Dermis microvascular lymphatic vessel endothelial cell (primary cell): ENCODE results near the gene CHST15. TPM values are rescaled to one million over a fixed set of nuclear protein-coding genes. Genes with fewer than 3 reads are reported as not detected.
"Not testable (repeated sequence)": the region's sequence is repeated elsewhere in the genome, so short reads cannot be mapped to it uniquely, and the experiment has no call there.

Source experiments
- DNase-seq, 2 donors: peaks; one replicate each; pipeline versions ENCODE4 v3.0.0 to v3.0.0-alpha.2; 2010; ENCODE audit warnings: low read depth in 2 of 2
- total RNA-seq: library from RNA; depleted of rRNA; stranded (reverse); fragments of >200 nt; gene quantifications from 2 replicates; pipeline ENCODE4 v1.2.1, GENCODE V29; 2014

Gene CHST15
- total RNA-seq, 1 donor from 2014 or later, result 72.9 TPM

- DNase-seq, result no peak
These were observed 5.2 kb upstream of the CHST15 start for GRCh38 chr10:124098575-124098974.

GRCh38 chr10:124097883-124098282 is 4.5 kb upstream of the CHST15 start:
- no peak for DNase-seq

DNA sequence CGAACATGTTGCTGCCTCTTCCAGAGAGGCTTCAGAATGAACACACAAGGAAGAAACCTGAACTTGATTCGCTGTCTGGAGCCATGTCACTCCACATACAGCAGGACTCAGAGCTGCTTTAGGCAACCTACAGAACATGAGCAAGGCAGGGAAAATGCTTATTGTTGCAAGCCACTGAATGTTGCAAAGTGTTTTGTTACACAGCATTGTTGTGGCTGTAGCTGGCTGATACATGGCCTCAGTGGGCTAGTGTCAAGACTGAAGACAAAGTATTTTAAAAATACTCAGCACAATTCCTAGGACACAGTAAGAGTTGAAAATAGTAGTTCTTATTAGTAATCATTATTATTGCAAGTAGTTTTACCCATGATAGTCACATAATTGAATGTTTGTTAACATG is 3.1 kb upstream of the CHST15 start:
- DNase-seq, result no peak

DNA sequence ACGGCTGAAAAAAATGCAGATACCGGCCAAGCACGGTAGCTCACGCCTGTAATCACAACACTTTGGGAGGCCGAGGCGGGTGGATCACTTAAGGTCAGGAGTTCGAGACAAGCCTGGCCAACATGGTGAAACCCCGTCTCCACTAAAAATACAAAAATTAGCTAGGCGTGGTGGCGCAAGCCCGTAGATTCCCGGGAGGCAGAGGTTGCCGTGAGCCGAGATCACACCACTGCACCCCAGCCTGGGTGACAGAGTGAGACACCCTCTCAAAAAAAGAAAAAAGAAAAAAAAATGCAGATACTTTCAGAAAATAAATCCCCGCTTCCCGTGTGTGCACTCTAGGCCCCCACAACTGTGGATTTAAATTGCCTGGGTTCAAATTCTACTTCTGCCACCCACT is 2.4 kb upstream of the CHST15 start:
- DNase-seq, result not testable (repeated sequence)

- DNase-seq, result peak; percentile 36 to 75
These were observed 1.7 kb upstream of the CHST15 start for GRCh38 chr10:124095096-124095495.

DNA sequence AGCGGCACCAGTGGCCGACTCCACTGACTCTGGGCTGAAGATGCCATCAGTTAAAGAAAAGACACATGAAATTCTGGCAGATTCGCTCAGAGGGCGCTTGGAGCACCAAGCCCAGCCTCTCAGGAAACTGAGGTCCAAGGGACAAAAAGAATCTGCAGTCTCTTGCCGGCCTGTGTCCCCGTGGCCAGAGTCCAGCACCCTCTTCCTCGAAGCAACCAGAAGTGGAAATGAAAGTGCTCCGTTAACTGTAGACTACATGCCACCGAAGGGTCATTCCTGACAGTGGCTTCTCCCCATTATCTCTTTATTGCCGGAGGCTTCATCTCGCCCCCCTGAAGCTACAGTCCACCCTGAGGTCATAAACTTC is 1.0 kb upstream of the CHST15 start:
- no peak for DNase-seq

GRCh38 chr10:124093774-124094418 is 498 bp upstream of the CHST15 start:
- peak in 1 of 2 donors; percentile 53 for DNase-seq

- DNase-seq, result peak in 1 of 2 donors; percentile 63
These were observed 1.0 kb downstream of the CHST15 start for GRCh38 chr10:124092250-124092859.

- peak in 1 of 2 donors; percentile 37 for DNase-seq
These were observed 1.6 kb downstream of the CHST15 start for GRCh38 chr10:124091646-124092249.

GRCh38 chr10:124090601-124091209 is 2.7 kb downstream of the CHST15 start:
- DNase-seq, result peak in 1 of 2 donors; percentile 22

DNA sequence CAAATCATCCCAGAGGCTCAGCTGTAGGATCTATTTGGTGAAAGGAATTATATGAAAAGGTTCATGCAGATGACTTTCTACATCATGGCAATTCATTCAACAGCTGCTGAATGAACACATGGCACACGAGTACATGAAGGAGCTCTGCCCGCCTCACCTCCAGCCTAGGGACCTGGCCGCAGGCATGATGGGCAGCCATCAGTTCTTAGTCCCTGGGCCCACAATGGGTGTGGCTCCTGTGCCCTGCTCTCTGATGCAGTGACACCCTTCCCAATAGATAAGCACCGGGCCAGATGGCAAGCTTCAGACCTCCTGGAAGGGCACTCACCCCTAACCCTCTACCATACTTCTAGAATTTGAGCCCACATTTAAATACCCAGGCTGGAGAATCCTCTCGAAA is 3.5 kb downstream of the CHST15 start:
- DNase-seq, result no peak

DNA sequence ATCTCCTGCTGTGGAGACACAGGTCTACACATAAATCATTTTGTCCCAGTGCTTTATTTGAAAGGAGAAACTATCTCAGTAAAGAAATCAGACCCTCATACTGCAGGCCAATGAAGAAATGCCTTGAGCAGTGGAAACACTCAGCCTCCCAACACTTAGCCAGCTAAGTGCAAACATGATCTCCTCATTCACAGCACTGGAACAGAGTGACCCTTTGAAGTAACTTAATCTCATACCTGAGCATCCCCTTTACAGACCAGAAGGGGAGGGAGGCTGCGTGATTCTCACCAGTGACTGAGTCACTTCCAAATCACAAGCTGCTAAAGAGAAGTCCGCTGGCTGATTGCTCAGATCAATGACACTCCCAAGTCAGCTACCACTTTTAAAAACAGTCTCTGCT is 4.5 kb downstream of the CHST15 start:
- peak in 1 of 2 donors; percentile 23 for DNase-seq

GRCh38 chr10:124087672-124088634 is 5.4 kb downstream of the CHST15 start:
- DNase-seq, result no peak

- DNase-seq, result no peak
These were observed 6.4 kb downstream of the CHST15 start for GRCh38 chr10:124086787-124087671.

- peak in 1 of 2 donors; percentile 20 for DNase-seq
These were observed 7.2 kb downstream of the CHST15 start for GRCh38 chr10:124086097-124086710.

- no peak for DNase-seq
These were observed 7.7 kb downstream of the CHST15 start for GRCh38 chr10:124085680-124086079.

DNA sequence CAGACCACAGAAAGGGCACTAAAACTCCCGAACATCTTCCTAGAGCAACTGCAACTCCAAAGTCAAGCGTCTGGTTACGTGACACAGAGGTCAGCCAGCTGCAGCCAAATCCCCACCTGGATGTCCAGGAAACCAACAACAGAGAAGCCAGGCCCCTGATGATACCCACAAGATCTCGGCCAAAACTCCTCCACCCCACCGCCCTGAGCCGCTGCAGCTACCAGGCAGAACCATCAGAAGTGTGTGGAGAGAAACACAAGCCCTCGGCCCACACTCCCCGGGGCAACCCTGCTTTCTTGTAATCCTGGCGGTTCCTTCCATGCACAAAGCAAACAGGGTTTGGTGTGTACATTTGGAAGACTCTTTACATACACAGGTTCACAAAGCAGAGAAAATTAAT is 8.7 kb downstream of the CHST15 start:
- DNase-seq, result no peak

DNA sequence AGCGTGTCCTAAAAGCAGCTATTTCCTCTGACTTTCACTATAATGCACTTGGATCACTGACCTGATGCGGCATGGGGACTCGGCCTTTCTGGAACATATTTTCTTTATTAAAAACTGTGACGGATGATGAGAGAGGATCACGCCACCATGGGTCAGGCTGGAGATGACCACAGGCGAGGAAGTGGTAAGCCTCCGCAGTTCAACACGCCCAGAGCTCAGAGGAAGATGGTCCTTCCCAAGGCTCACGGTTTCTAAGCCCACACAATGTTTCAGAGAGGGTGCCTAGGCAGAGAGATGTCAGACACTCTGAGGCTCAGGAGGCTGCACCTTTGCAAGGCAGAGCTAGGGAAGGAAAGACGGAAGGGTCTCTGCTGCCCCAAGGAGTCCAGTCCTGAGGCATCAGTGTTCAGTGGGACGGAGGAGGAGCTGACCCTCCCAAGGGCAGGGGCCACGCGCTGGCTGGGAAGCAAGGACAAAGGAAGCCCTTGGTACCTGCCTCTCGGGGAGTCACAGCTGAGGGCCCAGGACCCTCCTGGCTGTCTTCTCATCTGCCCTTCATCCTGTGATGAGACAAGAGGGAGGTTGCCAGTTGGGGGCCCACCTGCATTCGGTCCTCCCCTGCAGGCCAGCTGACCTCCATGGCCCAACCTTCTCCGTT is 9.5 kb downstream of the CHST15 start:
- no peak for DNase-seq

GRCh38 chr10:124083047-124083739 is 10.2 kb downstream of the CHST15 start:
- no peak for DNase-seq
